ENCODE measurements around the gene VPS37B. TPM values are rescaled to one million over a fixed set of nuclear protein-coding genes. Genes with fewer than 3 reads are reported as not detected.
A peak's percentile ranks its signal among the peaks of the same experiment; 100 is the strongest.

The VPS37B gene
- total RNA-seq, 1 donor from 2014 or later: 83.9 TPM

DNA sequence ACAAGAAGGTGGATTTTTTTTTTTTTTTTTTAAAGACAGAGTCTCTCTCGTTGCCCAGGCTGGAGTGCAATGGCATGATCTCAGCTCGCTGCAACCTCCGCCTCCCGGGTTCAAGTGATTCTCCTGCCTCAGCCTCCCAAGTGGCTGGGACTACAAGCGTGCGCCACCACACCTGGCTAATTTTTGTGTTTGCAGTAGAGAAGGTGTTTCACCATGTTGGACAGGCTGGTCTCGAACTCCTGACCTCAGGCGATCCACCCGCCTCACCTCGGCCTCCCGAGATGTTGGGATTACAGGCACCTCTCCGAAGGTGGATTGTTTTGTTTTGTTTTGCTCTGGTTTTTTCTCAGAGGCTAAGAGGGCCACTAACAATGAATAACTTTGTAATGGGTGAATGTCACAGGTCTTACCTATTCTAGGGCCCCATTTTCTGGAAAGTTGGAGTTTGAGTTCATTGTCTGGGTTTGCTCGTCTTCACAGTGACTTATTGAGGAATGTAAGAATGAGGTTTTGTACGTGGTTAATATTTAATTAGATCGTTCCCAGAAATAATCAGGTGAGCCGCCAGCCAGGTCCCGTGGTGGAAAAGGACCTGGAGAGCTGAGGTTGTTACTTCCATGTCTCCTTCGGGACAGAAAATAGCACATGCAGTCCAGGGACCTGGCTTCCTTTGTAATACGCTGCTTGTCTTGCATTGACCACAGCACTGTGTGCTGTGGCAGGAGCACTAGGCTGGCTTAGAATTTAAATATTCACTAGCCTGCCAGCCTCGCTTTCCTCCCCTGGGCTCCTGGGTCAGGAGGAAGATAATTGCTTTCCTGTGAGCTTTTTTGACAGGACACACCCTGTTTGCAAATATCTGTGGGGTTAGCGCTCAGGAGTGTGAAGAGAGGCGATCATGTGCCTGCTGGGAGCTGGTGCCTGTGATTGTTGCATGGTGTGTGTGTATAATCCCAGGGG, 58.3 kb downstream of the VPS37B start:
- DNase-seq (ENCODE audit: low read depth): no peak
- Histone ChIP-seq H3K27me3 (ENCODE audit: control insufficient read depth, insufficient read depth, low read length) (no peaks in the 10 kb centered on the region), H3K36me3 (ENCODE audit: control insufficient read depth, insufficient read depth, low read length) (no peaks in the 10 kb centered on the region), H3K4me3 (ENCODE audit: low read depth, low read length) (no peak overlapping the region)
- TF ChIP-seq, protein P1, sequence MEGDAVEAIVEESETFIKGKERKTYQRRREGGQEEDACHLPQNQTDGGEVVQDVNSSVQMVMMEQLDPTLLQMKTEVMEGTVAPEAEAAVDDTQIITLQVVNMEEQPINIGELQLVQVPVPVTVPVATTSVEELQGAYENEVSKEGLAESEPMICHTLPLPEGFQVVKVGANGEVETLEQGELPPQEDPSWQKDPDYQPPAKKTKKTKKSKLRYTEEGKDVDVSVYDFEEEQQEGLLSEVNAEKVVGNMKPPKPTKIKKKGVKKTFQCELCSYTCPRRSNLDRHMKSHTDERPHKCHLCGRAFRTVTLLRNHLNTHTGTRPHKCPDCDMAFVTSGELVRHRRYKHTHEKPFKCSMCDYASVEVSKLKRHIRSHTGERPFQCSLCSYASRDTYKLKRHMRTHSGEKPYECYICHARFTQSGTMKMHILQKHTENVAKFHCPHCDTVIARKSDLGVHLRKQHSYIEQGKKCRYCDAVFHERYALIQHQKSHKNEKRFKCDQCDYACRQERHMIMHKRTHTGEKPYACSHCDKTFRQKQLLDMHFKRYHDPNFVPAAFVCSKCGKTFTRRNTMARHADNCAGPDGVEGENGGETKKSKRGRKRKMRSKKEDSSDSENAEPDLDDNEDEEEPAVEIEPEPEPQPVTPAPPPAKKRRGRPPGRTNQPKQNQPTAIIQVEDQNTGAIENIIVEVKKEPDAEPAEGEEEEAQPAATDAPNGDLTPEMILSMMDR (IDR thresholded peaks at IDR 0.05; ENCODE audit: insufficient read depth, low read length, poor library complexity, severe bottlenecking): no peak

DNA sequence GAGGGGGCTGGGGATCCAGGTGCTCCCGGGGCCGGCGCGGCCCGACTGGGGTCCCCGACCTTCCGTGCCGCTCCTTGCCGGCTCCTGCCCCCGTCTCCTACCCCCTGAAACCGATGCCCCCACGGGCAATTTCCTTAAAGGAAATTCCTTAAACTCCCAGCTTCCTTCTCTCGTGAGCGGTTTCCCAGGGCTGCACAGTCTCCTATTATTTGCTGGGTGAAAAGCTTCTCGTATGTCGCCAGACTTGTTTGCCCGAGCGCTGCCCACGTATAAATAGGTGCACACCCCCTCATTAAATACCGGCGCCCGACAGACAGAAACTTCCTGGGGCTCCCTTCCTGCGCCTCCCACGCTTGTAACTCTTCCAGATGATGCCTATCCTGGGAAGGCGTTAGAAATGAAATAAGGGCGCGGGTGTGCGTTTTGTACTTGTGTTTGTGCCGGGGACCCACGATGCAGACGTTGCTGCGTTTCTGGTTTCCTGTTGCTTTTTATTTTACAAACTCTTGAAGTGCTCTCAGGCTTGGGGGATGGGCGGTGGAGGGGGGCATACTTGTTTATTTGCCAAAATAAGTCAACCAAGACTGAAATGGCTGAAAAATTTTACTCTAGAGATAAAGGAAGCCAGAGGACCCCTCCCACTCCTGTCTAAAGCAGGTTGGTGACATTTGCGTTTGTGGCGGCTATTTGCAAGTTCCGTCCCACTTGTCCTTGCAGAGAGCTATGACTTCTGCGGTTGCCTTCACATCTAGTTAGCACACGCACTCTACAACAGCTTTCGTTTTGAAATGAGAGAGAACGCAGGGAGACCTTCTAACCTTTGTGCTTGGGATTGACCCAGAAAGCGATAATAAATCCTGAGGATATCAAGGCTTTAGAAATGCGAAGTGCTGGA, 59.6 kb downstream of the VPS37B start:
- Histone ChIP-seq H3K4me3 (ENCODE audit: low read depth, low read length) (peak overlapping the region; percentile 78), H3K27me3 (ENCODE audit: control insufficient read depth, insufficient read depth, low read length) (no peaks in the 10 kb centered on the region), H3K36me3 (ENCODE audit: control insufficient read depth, insufficient read depth, low read length) (no peaks in the 10 kb centered on the region)
- TF ChIP-seq, protein P1 (IDR thresholded peaks at IDR 0.05; ENCODE audit: insufficient read depth, low read length, poor library complexity, severe bottlenecking): no peak
- no peak for DNase-seq (ENCODE audit: low read depth)

DNA sequence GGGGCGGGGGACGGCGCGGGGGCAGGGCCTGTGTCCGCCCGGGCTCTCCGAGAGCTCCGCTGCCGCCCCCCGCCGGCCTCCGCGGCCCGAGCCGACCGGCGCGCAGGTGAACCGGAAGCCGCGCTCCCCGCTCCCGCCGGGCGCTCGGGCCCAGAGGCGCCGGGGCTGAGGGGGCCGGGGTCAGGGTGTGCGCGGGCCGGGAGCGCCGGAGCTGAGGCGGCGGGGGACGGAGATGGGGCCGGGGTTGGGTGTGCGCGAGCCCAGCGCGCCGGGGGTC, 60.2 kb downstream of the VPS37B start:
- peak overlapping the region; percentile 78 for H3K4me3 ChIP-seq (ENCODE audit: low read depth, low read length)
- TF ChIP-seq, protein P1 (IDR thresholded peaks at IDR 0.05; ENCODE audit: insufficient read depth, low read length, poor library complexity, severe bottlenecking): no peak
- DNase-seq (ENCODE audit: low read depth): no peak

DNA sequence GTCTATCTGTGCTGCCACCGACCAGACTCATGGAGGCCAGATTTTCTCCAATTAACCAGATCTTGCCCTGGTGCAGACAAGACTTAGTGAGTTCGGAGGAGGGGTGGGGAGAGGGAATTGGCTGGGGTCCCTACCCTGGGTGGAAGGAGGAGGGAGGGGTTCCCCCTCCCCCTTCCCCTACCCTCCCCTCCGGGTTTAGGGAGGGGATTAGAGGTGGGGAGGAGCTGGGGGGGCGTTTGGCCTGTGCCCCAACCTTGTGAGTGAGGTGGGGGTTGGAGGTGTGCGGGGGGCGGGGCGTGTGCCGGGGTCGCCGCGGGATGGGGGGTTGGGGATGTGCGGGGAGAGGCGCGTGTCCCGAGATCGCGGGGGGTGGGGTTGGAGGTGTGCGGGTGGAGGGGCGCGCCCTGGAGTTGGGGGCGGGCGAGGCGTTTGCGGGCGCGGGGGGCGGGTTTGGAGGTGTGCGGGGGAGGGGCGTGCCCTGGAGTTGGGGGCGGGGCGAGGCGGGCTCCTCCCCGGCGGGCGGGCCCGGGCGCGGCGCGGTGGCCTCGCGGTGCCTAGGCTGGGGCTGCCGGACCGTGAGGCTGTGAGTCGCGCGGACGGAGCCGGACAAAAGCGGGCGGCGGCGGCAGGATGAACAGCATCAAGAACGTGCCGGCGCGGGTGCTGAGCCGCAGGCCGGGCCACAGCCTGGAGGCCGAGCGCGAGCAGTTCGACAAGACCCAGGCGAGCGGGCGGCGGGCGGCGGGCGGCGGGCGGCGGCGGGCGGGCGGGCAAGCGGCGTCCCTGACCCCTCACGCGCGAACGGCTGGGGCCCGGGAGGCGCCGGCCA, 60.8 kb downstream of the VPS37B start, which contains the start of gene HIP1R:
HIP1R (plus strand) TSS at position 537 of the 829 bp plus-strand sequence; CDS start at position 631, 94 bp downstream.
- no peak for DNase-seq (ENCODE audit: low read depth)
- Histone ChIP-seq H3K4me3 (ENCODE audit: low read depth, low read length) (peak within 1 kb of the TSS; percentile 78), H3K27me3 (ENCODE audit: control insufficient read depth, insufficient read depth, low read length) (no peaks in the 10 kb centered on the region), H3K36me3 (ENCODE audit: control insufficient read depth, insufficient read depth, low read length) (no peaks in the 10 kb centered on the region)
- TF ChIP-seq, protein P1 (IDR thresholded peaks at IDR 0.05; ENCODE audit: insufficient read depth, low read length, poor library complexity, severe bottlenecking): no peak

More for the DNA sequence above, 60.2 kb downstream of the VPS37B start:
- no peaks in the 10 kb centered on the region for H3K27me3 ChIP-seq (ENCODE audit: control insufficient read depth, insufficient read depth, low read length)
- H3K36me3 ChIP-seq (ENCODE audit: control insufficient read depth, insufficient read depth, low read length): no peaks in the 10 kb centered on the region

DNA sequence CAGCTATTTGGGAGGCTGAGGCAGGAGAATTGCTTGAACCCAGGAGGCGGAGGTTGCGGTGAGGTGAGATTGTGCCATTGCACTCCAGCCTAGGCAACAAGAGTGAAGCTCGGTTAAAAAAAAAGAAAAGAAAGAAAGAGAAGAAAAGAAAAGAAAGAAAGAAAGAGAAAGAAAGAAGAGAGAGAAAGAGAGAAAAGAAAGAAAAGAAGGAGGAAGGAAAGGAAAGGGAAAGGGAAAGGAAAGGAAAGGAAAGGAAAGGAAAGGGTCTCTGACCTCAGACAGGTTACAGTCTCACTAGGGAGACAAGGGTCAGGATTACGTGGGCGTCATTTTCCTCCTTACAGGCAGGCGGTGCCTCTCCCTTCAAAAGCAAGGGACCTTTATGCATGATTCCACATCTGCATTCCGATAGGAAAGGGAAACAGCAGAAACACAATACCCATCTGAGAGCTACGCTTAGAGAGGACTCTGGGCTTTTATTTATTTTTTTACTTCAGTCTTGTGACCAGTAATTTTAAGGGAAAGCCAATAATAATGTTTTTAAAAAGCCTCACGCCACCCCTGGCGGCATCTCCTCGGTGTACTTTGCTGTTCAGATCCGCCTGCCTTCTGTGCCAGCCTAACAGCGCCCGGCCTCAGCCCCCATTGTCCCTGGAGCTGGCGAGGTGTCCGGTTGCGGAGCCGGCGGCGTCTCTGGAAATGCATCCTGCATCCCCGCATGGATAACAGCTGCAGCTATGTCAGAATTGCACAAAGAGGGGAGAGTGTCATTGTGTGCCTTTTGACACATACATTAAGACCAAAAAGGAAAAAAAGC, 61.6 kb downstream of the VPS37B start:
- Histone ChIP-seq H3K36me3 (ENCODE audit: control insufficient read depth, insufficient read depth, low read length) (no peaks in the 10 kb centered on the region), H3K27me3 (ENCODE audit: control insufficient read depth, insufficient read depth, low read length) (no peaks in the 10 kb centered on the region), H3K4me3 (ENCODE audit: low read depth, low read length) (peak overlapping the region; percentile 78)
- TF ChIP-seq, protein P1 (IDR thresholded peaks at IDR 0.05; ENCODE audit: insufficient read depth, low read length, poor library complexity, severe bottlenecking): peak; percentile 16
- no peak for DNase-seq (ENCODE audit: low read depth)

All from kidney epithelial cell (primary cell).